Activated CD4-positive, alpha-beta T cell treated with anti-CD3 and anti-CD28 coated beads, Interleukin-2, amount 10 ng/mL, durations not matched to agents 24 days and 14 days (primary cell): ENCODE data around the gene LRRC75A. TPM values are rescaled to one million over a fixed set of nuclear protein-coding genes. Genes with fewer than 3 reads are reported as not detected.
A peak's percentile ranks its signal among the peaks of the same experiment; 100 is the strongest.
"Not testable (repeated sequence)": the region's sequence is repeated elsewhere in the genome, so short reads cannot be mapped to it uniquely, and the experiment has no call there.

Experiments
- DNase-seq: peaks from one replicate; pipeline ENCODE4 v3.0.0; 2022
- H3K27ac Mint-ChIP-seq: one replicate; pipeline ENCODE4 v1.8.0; 2022; ENCODE audit warnings: mild to moderate bottlenecking, mixed read lengths
- H3K27me3 Mint-ChIP-seq: one replicate; pipeline ENCODE4 v1.8.0; 2022; ENCODE audit warnings: mixed read lengths
- H3K36me3 Mint-ChIP-seq: one replicate; pipeline ENCODE4 v1.8.0; 2022; ENCODE audit warnings: low read depth, mild to moderate bottlenecking, mixed read lengths
- H3K4me1 Mint-ChIP-seq: one replicate; pipeline ENCODE4 v1.8.0; 2021; ENCODE audit warnings: mixed read lengths
- H3K4me3 Mint-ChIP-seq: one replicate; pipeline ENCODE4 v1.8.0; 2022; ENCODE audit warnings: mild to moderate bottlenecking, moderate library complexity, mixed read lengths
- H3K9me3 Mint-ChIP-seq: one replicate; pipeline ENCODE4 v1.8.0; 2021; ENCODE audit warnings: mixed read lengths
- intact Hi-C: fragments of 100-400 bp; cut with micrococcal nuclease; formaldehyde crosslinking; loops from one replicate; pipeline ENCODE4 v1.15.1; 2023
- total RNA-seq: library from RNA; stranded (reverse); gene quantifications from 2 replicates; pipeline ENCODE4 v1.2.3, GENCODE V29; 2022

Gene LRRC75A
- total RNA-seq, 1 donor from 2014 or later = 1.3 TPM

DNA sequence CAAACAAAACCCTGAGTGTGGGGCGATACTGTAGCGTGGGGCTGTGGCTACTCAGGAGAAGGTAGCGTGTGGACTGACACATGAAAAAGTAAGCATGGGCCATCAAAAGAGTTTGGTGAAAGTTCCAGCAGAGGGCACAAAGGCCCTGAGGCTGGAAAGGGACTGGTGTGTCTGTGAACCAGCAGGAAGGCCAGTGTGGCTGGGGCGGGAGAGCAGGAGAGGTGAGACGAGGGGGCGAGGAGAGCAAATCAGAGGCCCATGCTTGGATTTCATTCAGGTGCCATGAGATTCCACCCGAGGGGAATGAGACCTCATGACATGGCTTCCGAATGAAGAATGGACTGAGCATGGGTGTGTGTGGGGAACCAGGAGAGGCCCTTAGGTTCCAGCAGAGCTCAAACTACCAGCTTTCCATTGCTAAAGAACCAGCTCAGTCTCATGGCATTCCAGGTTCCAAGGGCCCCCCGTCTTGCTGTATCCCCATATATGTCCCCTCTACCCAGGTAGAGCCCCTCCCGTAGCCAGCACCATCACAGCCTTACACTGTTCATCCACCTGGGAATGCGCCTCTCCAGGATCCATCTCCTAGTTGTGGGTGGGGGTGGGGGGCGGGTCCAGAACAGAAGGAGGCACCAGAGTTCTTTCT, 45.5 kb downstream of the LRRC75A start:
- H3K4me3 Mint-ChIP-seq = no peak overlapping the region
- H3K4me1 Mint-ChIP-seq = peaks cover 35% of the 10 kb centered on the region
- peaks cover 67% of the 10 kb centered on the region for H3K36me3 Mint-ChIP-seq
- H3K27ac Mint-ChIP-seq = peak overlapping the region; percentile 75
- H3K9me3 Mint-ChIP-seq = peaks cover 2% of the 10 kb centered on the region
- no peaks in the 10 kb centered on the region for H3K27me3 Mint-ChIP-seq
- no peak for DNase-seq
- intact Hi-C loops = no loop called here

DNA sequence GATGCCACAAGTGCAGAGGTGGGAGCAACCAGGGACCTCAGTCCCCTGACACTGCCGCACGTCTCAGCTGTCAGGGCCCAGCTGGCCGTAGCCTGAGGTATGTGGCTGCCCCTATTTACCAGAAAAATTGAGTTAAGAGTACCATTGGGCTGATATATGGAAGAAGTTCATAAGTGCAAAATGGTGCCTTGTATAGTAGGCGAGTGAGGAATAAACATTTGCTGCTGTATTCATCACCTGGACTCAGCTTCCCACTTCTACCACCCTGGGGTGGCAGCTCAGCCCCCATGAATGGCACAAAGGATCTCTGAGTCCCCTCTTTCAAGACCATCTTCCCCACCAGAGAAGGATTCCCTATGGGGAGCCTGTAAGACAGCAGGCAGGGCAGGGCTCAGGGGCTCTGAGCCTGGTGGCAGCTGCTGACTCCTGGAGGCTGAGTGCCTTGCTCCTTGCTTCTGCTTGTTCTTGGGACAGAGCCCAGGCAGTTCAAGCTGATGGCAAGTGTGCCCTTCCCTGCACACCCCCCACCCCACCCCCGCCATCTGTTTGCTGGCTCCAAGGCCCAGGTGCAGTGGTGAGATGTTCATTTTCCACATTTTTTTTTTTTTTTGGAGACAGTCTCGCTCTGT, 47.6 kb downstream of the LRRC75A start:
- Mint-ChIP-seq H3K27ac (peak overlapping the region; percentile 58), H3K4me3 (no peak overlapping the region), H3K36me3 (peaks cover 72% of the 10 kb centered on the region)

DNA sequence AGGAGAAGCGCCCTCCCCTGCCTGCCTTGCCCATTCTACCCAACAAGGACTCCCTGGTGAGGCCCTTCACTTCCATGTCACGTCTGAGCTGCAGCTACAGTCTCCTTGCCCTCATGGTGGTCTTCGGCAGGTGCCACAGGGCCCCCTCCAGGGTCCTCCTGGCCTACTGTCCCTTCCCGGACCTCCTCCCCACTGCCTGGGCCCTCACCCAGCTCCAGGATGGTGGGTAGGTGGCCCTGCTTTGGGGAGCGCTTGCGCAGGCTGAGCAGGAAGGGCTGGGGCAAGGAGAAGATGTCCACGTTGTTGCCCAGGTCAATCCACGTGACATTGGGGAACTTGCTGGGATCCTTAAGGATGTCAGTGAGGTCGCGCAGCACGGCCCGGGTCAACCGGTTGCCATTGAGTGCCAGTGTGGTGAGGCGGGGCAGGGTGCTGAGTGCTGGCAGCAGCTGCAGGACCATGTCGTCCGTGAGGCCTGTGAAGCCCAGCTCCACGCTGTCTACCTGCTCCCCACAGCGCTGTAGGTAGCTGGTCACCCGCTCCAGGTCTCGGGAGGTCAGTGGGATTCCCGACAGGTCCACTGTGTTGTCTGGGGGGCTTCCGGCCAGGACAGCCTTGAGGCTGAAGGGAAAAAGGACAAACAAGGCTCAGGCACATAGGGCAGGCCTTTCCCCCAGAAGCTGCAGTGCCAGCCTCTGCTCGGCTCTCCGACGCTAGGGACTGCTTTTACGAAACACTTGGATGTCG, 48.3 kb downstream of the LRRC75A start:
- intact Hi-C loops = no loop called here
- H3K27me3 Mint-ChIP-seq = no peaks in the 10 kb centered on the region

More for the DNA sequence above, 47.6 kb downstream of the LRRC75A start:
- Mint-ChIP-seq H3K27me3 (no peaks in the 10 kb centered on the region), H3K4me1 (peaks cover 48% of the 10 kb centered on the region), H3K9me3 (peaks cover 2% of the 10 kb centered on the region)
- no peak for DNase-seq
- intact Hi-C loops = no loop called here

GRCh38 chr17:16442594-16443510, 49.1 kb downstream of the LRRC75A start:
- H3K4me3 Mint-ChIP-seq = peak overlapping the region; percentile 99
- intact Hi-C loops = no loop called here

More for the DNA sequence above, 48.3 kb downstream of the LRRC75A start:
- Mint-ChIP-seq H3K4me3 (no peak overlapping the region), H3K4me1 (peaks cover 44% of the 10 kb centered on the region), H3K36me3 (peaks cover 73% of the 10 kb centered on the region), H3K9me3 (peaks cover 2% of the 10 kb centered on the region), H3K27ac (peak overlapping the region; percentile 58)
- no peak for DNase-seq

DNA sequence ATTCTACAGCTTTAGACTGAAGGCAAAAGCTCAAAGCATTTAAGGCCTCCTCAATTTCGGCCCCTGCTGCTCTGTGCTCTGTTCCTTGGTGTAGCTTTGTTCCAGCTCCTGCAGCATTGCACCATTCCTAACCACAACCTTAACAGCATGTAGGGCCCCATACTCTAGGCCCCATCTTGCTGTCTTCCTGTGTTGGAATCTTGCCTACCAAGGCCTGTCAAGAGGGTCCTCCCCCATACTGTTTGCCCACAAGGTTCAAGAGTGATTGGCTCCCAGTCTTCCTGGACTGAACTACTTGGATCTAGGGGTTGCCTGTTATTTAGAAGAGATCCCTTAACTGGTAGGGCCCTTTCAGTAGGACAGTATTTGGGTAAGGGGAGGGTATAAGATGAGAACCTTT, 49.9 kb downstream of the LRRC75A start:
- H3K27ac Mint-ChIP-seq = peak overlapping the region; percentile 87
- peak overlapping the region; percentile 99 for H3K4me3 Mint-ChIP-seq
- no peaks in the 10 kb centered on the region for H3K27me3 Mint-ChIP-seq
- H3K4me1 Mint-ChIP-seq = peaks cover 48% of the 10 kb centered on the region
- H3K9me3 Mint-ChIP-seq = peaks cover 2% of the 10 kb centered on the region
- DNase-seq = no peak
- peaks cover 63% of the 10 kb centered on the region for H3K36me3 Mint-ChIP-seq
- intact Hi-C loops = no loop called here

More at GRCh38 chr17:16442594-16443510, 49.1 kb downstream of the LRRC75A start:
- peaks cover 67% of the 10 kb centered on the region for H3K36me3 Mint-ChIP-seq
- no peaks in the 10 kb centered on the region for H3K27me3 Mint-ChIP-seq
- DNase-seq = no peak
- peaks cover 2% of the 10 kb centered on the region for H3K9me3 Mint-ChIP-seq
- peak overlapping the region; percentile 87 for H3K27ac Mint-ChIP-seq
- peaks cover 47% of the 10 kb centered on the region for H3K4me1 Mint-ChIP-seq

DNA sequence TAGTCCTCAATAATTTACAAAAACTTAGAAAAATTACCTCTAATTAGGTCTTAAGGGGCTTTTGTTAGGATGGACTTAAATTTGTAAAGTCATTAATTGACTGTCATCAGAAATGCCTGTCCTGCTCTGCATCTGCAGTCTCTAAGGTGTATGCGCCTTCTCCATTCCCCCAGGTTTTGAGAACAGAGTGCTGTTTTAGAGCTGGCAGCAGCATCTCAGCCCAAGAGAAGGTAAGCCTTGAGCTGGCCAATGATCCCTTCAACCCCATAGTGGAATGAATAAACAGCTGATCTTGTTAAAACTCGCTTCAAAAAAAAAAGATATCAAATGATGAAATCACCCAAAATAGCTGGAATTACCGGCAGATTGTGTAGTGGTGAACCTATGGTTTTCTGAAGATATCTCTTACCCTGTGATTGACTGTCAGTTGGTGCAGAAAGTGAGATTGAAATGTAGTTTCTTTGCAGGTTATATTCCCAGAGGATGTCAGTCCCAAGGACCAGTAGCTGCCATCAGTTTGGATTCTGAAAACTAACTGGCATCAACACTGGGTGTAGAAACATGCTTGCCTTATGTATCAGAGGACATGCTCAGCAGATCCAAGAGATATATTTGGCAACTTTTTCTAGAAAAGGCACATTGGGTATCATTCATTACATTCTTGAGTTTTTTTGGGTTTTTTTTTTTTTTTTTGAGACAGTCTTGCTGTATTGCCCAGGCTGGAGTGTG, 50.9 kb downstream of the LRRC75A start:
- H3K9me3 Mint-ChIP-seq = peaks cover 2% of the 10 kb centered on the region
- intact Hi-C loops = no loop called here
- no peaks in the 10 kb centered on the region for H3K27me3 Mint-ChIP-seq
- peaks cover 46% of the 10 kb centered on the region for H3K4me1 Mint-ChIP-seq
- peak overlapping the region; percentile 99 for H3K27ac Mint-ChIP-seq
- no peak for DNase-seq
- H3K36me3 Mint-ChIP-seq = peaks cover 57% of the 10 kb centered on the region
- peak overlapping the region; percentile 99 for H3K4me3 Mint-ChIP-seq

- H3K27me3 Mint-ChIP-seq, DNase-seq, intact Hi-C loops, H3K9me3 Mint-ChIP-seq: not testable (repeated sequence)
- Mint-ChIP-seq H3K4me1 (peaks cover 49% of the 10 kb centered on the region), H3K36me3 (peaks cover 58% of the 10 kb centered on the region), H3K27ac (peak overlapping the region; percentile 99), H3K4me3 (peak overlapping the region; percentile 99)
Observed at GRCh38 chr17:16440354-16440753, 51.6 kb downstream of the LRRC75A start.

DNA sequence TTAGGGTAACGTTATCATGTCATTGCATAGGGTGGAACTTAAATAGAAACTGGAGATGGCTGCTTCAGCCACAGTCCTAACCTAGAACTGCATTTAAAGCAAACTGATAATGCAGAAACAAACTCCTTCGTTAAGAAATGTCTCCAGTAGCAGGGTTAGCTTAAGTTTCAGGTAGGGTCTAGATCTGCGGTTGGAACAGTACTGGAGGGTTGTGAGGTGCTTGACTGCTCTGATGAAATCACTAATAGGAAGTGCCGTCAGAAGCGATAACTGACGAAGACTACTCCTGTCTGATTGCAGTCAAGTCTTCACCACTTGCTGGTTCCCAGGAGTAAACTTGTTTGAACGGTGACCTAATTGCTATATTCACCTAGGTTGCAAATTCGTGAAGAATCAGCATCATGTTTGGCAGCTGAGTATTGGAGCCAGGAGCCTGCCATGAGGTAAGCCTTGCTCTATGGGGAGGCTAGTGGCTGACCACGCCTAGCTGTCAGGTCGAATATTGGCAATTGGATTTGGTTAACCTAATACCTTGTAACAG, 52.1 kb downstream of the LRRC75A start:
- Mint-ChIP-seq H3K36me3 (peaks cover 56% of the 10 kb centered on the region), H3K27ac (peak overlapping the region; percentile 99), H3K9me3 (peaks cover 2% of the 10 kb centered on the region), H3K4me1 (peaks cover 49% of the 10 kb centered on the region), H3K27me3 (no peaks in the 10 kb centered on the region), H3K4me3 (peak overlapping the region; percentile 99)
- intact Hi-C loops = loop anchor here (1.0 to 5.0 kb wide), 2 partner anchors 95 to 223 kb away; partner anchors contain the start of genes NCOR1 and PIGL
- DNase-seq = peak; percentile 74

DNA sequence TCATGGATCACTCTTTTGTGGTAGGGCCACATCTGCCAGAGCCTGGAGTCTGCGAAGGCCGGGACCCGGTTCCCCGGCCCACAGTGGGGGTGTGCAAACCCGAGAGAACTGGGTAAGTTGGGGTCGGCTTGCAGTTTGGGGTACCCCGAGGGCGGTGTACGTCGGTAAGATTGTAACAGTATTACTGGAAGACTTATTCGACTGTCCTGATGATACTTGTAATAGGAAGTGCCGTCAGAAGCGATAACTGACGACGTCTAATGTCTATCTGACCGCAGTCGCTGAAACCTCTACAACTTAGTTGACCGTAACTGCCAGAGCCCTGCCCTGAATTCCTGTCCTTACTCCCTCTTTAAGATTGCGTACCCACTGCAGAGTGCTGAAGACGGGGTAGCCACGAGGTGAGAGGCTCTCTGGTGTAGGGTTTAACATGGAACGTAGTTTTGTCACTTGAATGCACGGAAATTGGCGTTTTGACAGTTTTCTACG, 52.6 kb downstream of the LRRC75A start:
- Mint-ChIP-seq H3K36me3 (peaks cover 54% of the 10 kb centered on the region), H3K4me1 (peaks cover 48% of the 10 kb centered on the region), H3K27me3 (no peaks in the 10 kb centered on the region), H3K4me3 (peak overlapping the region; percentile 99), H3K9me3 (peaks cover 2% of the 10 kb centered on the region), H3K27ac (peak overlapping the region; percentile 99)
- intact Hi-C loops = loop anchor here (1.0 to 5.0 kb wide), 2 partner anchors 96 to 222 kb away; partner anchors contain the start of genes NCOR1 and PIGL
- DNase-seq = no peak

- intact Hi-C loops = loop anchor here (1.0 to 5.0 kb wide), 4 partner anchors 19 to 221 kb away; partner anchors contain the start of genes NCOR1, PIGL and UBB
- peak; percentile 98 for DNase-seq
- Mint-ChIP-seq H3K27ac (peak overlapping the region; percentile 99), H3K9me3 (peaks cover 2% of the 10 kb centered on the region), H3K4me3 (peak overlapping the region; percentile 99), H3K4me1 (peaks cover 45% of the 10 kb centered on the region), H3K36me3 (peaks cover 48% of the 10 kb centered on the region), H3K27me3 (no peaks in the 10 kb centered on the region)
Observed at GRCh38 chr17:16438557-16439302, 53.3 kb downstream of the LRRC75A start.

GRCh38 chr17:16438173-16438556, 53.8 kb downstream of the LRRC75A start:
- DNase-seq = no peak
- H3K4me3 Mint-ChIP-seq = peak overlapping the region; percentile 99
- H3K36me3 Mint-ChIP-seq = peaks cover 48% of the 10 kb centered on the region
- peaks cover 2% of the 10 kb centered on the region for H3K9me3 Mint-ChIP-seq
- intact Hi-C loops = loop anchor here (1.0 to 5.0 kb wide), 3 partner anchors 19 to 221 kb away; partner anchors contain the start of genes NCOR1, PIGL and UBB
- H3K27ac Mint-ChIP-seq = peak overlapping the region; percentile 99
- no peaks in the 10 kb centered on the region for H3K27me3 Mint-ChIP-seq
- peaks cover 45% of the 10 kb centered on the region for H3K4me1 Mint-ChIP-seq
